Endothelial cell of umbilical vein (primary cell): ENCODE data around the gene SLC39A9.

Experiments
- CTCF ChIP-seq, 2 donors: IDR thresholded peaks; 1 replicate in 1 of 2; 2 replicates in 1 of 2; pipeline ENCODE4 v1.5.1; 2011; ENCODE audit warnings: low read length in 2 of 2, mild to moderate bottlenecking in 2 of 2, moderate library complexity in 2 of 2, control low read depth in 1 of 2, inconsistent platforms in 1 of 2, low read depth in 1 of 2; ENCODE audit not compliant: insufficient read depth in 1 of 2; ENCODE audit errors: extremely low read depth in 1 of 2
- JUN ChIP-seq: IDR thresholded peaks from 2 replicates; pipeline ENCODE4 v1.6.1; 2011; ENCODE audit warnings: borderline replicate concordance, low read depth; ENCODE audit not compliant: insufficient read length, insufficient read depth
- MAX ChIP-seq: IDR thresholded peaks from 2 replicates; pipeline ENCODE4 v1.6.1; 2011; ENCODE audit not compliant: insufficient read depth, insufficient read length
- POLR2A ChIP-seq: IDR thresholded peaks from 2 replicates; pipeline ENCODE4 v1.6.1; 2012; ENCODE audit warnings: low read depth, mild to moderate bottlenecking, control low read depth, low read length
- POLR2AphosphoS5 ChIP-seq: IDR thresholded peaks from 2 replicates; pipeline ENCODE4 v1.6.1; 2012; ENCODE audit warnings: low read depth, mild to moderate bottlenecking, control low read depth, low read length, moderate library complexity; ENCODE audit not compliant: insufficient read depth

- TF ChIP-seq CTCF (IDR thresholded peaks at IDR 0.05; ENCODE audit: extremely low read depth in 1 of 2, insufficient read depth in 1 of 2, low read depth in 1 of 2, low read length in 2 of 2) (no peak), JUN (no peak), POLR2AphosphoS5 (no peak), MAX (no peak), POLR2A (no peak)
These were observed 50.7 kb downstream of the SLC39A9 start for GRCh38 chr14:69449216-69449615.
